NT2/D1 (cell line): Measurements from ENCODE around the gene AHRR.

Experiments
- DNase-seq: peaks from one replicate; pipeline ENCODE4 v3.0.0-alpha.2; 2011; ENCODE audit warnings: low read depth, low spot score
- H3K27me3 ChIP-seq: 2 replicates; pipeline ENCODE4 v1.6.0; 2011; ENCODE audit warnings: mild to moderate bottlenecking; ENCODE audit not compliant: insufficient read length, insufficient read depth
- H3K36me3 ChIP-seq: 2 replicates; pipeline ENCODE4 v1.6.1; 2011; ENCODE audit warnings: mild to moderate bottlenecking, low read length, mixed read lengths; ENCODE audit not compliant: insufficient read depth, insufficient read length
- H3K4me1 ChIP-seq: 2 replicates; pipeline ENCODE4 v1.5.1; 2011; ENCODE audit not compliant: insufficient read depth, insufficient read length
- H3K4me3 ChIP-seq: 2 replicates; pipeline ENCODE4 v1.5.1; 2011; ENCODE audit warnings: low read depth; ENCODE audit not compliant: insufficient read length
- H3K9ac ChIP-seq: 2 replicates; pipeline ENCODE4 v1.6.0; 2011; ENCODE audit warnings: low read depth; ENCODE audit not compliant: insufficient read length
- H3K9me3 ChIP-seq: 2 replicates; pipeline ENCODE4 v1.5.1; 2011; ENCODE audit warnings: mild to moderate bottlenecking, low read length; ENCODE audit not compliant: insufficient read depth
- SUZ12 ChIP-seq: IDR thresholded peaks from 2 replicates; pipeline ENCODE4 v1.6.1; 2011; ENCODE audit not compliant: insufficient read length, insufficient read depth; ENCODE audit errors: extremely low read depth
- YY1 ChIP-seq: IDR thresholded peaks from 2 replicates; pipeline ENCODE4 v1.6.1; 2011; ENCODE audit not compliant: insufficient read length, insufficient read depth
- ZNF274 ChIP-seq: IDR thresholded peaks from 2 replicates; pipeline ENCODE4 v1.6.1; 2011; ENCODE audit warnings: mild to moderate bottlenecking, low read depth, low read length

AHRR gene

GRCh38 chr5:479566-480319 is 158.2 kb downstream of the AHRR start:
- Histone ChIP-seq H3K36me3 (peaks cover 21% of the 10 kb centered on the region), H3K27me3 (peaks cover 9% of the 10 kb centered on the region), H3K4me3 (no peak overlapping the region), H3K4me1 (peaks cover 6% of the 10 kb centered on the region), H3K9ac (no peak overlapping the region), H3K9me3 (no peaks in the 10 kb centered on the region)
- no peak for DNase-seq
- TF ChIP-seq YY1: no peak
- no peak for TF ChIP-seq ZNF274
- TF ChIP-seq SUZ12: no peak

- Histone ChIP-seq H3K27me3 (no peaks in the 10 kb centered on the region), H3K9me3 (no peaks in the 10 kb centered on the region), H3K36me3 (peaks cover 17% of the 10 kb centered on the region), H3K4me1 (peaks cover 2% of the 10 kb centered on the region), H3K4me3 (no peak overlapping the region), H3K9ac (no peak overlapping the region)
- TF ChIP-seq YY1 (no peak), SUZ12 (no peak), ZNF274 (no peak)
- DNase-seq: no peak
Measured at GRCh38 chr5:481347-481746, 159.8 kb downstream of the AHRR start.

GRCh38 chr5:482021-482420 is 160.5 kb downstream of the AHRR start:
- Histone ChIP-seq H3K9me3 (no peaks in the 10 kb centered on the region), H3K27me3 (no peaks in the 10 kb centered on the region), H3K36me3 (peaks cover 12% of the 10 kb centered on the region), H3K9ac (no peak overlapping the region), H3K4me1 (peaks cover 2% of the 10 kb centered on the region), H3K4me3 (no peak overlapping the region)
- TF ChIP-seq YY1 (no peak), ZNF274 (no peak)
- DNase-seq: no peak

GRCh38 chr5:482506-482905 is 161.0 kb downstream of the AHRR start:
- DNase-seq: no peak
- TF ChIP-seq ZNF274 (no peak), SUZ12 (no peak), YY1 (no peak)
- H3K9ac ChIP-seq: no peak overlapping the region
- peaks cover 7% of the 10 kb centered on the region for H3K36me3 ChIP-seq
- no peaks in the 10 kb centered on the region for H3K27me3 ChIP-seq
- H3K4me3 ChIP-seq: no peak overlapping the region
- H3K9me3 ChIP-seq: no peaks in the 10 kb centered on the region
- H3K4me1 ChIP-seq: peaks cover 2% of the 10 kb centered on the region

GRCh38 chr5:483011-483410 is 161.5 kb downstream of the AHRR start:
- no peaks in the 10 kb centered on the region for H3K27me3 ChIP-seq
- H3K4me3 ChIP-seq: no peak overlapping the region
- no peak for DNase-seq
- no peaks in the 10 kb centered on the region for H3K9me3 ChIP-seq
- H3K36me3 ChIP-seq: peaks cover 3% of the 10 kb centered on the region
- no peak overlapping the region for H3K9ac ChIP-seq
- peaks cover 2% of the 10 kb centered on the region for H3K4me1 ChIP-seq
- TF ChIP-seq ZNF274: no peak
- no peak for TF ChIP-seq YY1
- no peak for TF ChIP-seq SUZ12

- TF ChIP-seq YY1 (no peak), ZNF274 (no peak), SUZ12 (no peak)
- Histone ChIP-seq H3K4me3 (no peak overlapping the region), H3K9ac (no peak overlapping the region), H3K4me1 (peaks cover 2% of the 10 kb centered on the region), H3K36me3 (peaks cover 3% of the 10 kb centered on the region), H3K27me3 (no peaks in the 10 kb centered on the region), H3K9me3 (no peaks in the 10 kb centered on the region)
- DNase-seq: no peak
Measured at GRCh38 chr5:483434-484140, 162.1 kb downstream of the AHRR start.

- TF ChIP-seq ZNF274: no peak
- no peak for TF ChIP-seq SUZ12
- Histone ChIP-seq H3K36me3 (peaks cover 3% of the 10 kb centered on the region), H3K4me3 (no peak overlapping the region), H3K9me3 (no peaks in the 10 kb centered on the region), H3K9ac (no peak overlapping the region), H3K4me1 (peaks cover 2% of the 10 kb centered on the region), H3K27me3 (no peaks in the 10 kb centered on the region)
- no peak for DNase-seq
Measured at GRCh38 chr5:484556-484955, 163.0 kb downstream of the AHRR start.
